ENCODE data around the gene CZIB.
A peak's percentile ranks its signal among the peaks of the same experiment; 100 is the strongest.

CZIB gene

DNA sequence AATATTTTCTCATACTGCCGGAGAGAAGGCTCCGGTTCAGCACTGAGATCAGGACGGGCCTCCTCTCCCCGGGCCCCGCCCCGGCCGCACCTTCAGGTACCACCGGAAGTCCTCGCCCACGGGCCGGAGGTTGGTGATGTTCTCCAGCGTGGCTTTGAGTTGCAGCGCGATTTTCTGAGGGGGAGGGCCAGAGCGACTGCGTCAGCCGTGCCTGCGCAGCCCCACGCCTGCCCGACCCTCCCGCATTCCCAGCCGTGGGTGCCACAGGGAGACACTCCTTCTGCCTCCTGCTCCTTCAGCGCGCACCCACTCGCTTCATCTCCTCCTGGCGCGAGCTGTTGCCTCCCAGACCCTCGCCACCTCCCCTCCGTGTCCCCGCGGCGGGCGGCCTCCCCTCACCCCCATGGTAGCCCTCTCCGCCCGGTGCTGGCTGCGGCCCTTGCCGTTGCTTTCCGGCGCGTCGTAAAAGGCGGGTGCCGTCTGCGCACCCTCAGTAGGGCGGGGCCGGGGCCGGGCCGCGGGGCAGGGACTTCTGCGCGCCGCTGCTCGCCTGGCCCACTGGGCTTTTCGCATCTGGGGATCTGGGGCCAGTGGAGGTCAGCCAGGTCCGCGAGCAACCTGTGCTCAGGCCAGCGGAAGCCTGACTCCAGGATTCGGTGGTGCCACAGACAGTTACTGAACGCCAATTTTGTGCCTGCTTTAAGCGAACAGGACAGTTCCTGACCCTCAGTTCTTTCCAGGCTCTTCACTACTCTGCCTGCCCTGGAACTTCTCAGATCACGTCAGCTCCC, at the start of gene CZIB:
CZIB (minus strand) TSS at position 464 of the 791 bp plus-strand sequence; CDS start at position 405, 59 bp downstream.
- ChIA-PET CTCF (no interaction called here), POLR2A (interaction anchor here (1.3 to 2.2 kb wide), 7 partner anchors 10 to 34 kb away, joined by 4 to 10 read pairs (median 5); partner anchors contain the start of genes CPT2 and MAGOH)
- peak; percentile 90 for DNase-seq (ENCODE audit: extremely low spot score)
- no peak for TF ChIP-seq NFRKB (IDR thresholded peaks at IDR 0.05)
- peak; percentile 70; the same call in 1 of the 2 replicates for TF ChIP-seq ELF4 (IDR thresholded peaks at IDR 0.05)
- TF ChIP-seq CTBP1 (IDR thresholded peaks at IDR 0.05; ENCODE audit: borderline replicate concordance) = peak; percentile 4; the same call in 1 of the 2 replicates
- no peak for TF ChIP-seq SP1 (IDR thresholded peaks at IDR 0.05)
- no peak for TF ChIP-seq FOXK2 (IDR thresholded peaks at IDR 0.05)
- TF ChIP-seq TARDBP (IDR thresholded peaks at IDR 0.05) = no peak

- POLR2A ChIA-PET = no interaction called here
- CTCF ChIA-PET = interaction anchor here (1.1 kb wide), 1 partner anchor 8 kb away, joined by 4 read pairs; no protein-coding TSS in a partner anchor
- TF ChIP-seq HDGF (IDR thresholded peaks at IDR 0.05; ENCODE audit: borderline replicate concordance) (no peak), SP1 (IDR thresholded peaks at IDR 0.05) (no peak), BHLHE40 (IDR thresholded peaks at IDR 0.05; ENCODE audit: borderline replicate concordance) (no peak), TARDBP (IDR thresholded peaks at IDR 0.05) (no peak), SUZ12 (IDR thresholded peaks at IDR 0.05) (no peak), NFRKB (IDR thresholded peaks at IDR 0.05) (no peak)
- no peak for DNase-seq (ENCODE audit: extremely low spot score)
Observed at GRCh38 chr1:53270107-53270506, 49.7 kb upstream of the CZIB start.

GRCh38 chr1:53267761-53268160, 47.3 kb upstream of the CZIB start:
- TF ChIP-seq SUZ12 (IDR thresholded peaks at IDR 0.05) (no peak), FOXK2 (IDR thresholded peaks at IDR 0.05) (no peak), FOXM1 (IDR thresholded peaks at IDR 0.05; ENCODE audit: borderline replicate concordance) (no peak), L3MBTL2 (conservative IDR thresholded peaks at IDR 0.05) (no peak), ARNT (IDR thresholded peaks at IDR 0.05) (no peak), ZNF384 (IDR thresholded peaks at IDR 0.05) (no peak), PKNOX1 (IDR thresholded peaks at IDR 0.05) (no peak), SP1 (IDR thresholded peaks at IDR 0.05) (no peak), HDGF (IDR thresholded peaks at IDR 0.05; ENCODE audit: borderline replicate concordance) (no peak), BHLHE40 (IDR thresholded peaks at IDR 0.05; ENCODE audit: borderline replicate concordance) (no peak), LEF1 (IDR thresholded peaks at IDR 0.05; ENCODE audit: borderline replicate concordance) (no peak), CTBP1 (IDR thresholded peaks at IDR 0.05; ENCODE audit: borderline replicate concordance) (no peak), FOXA1 (IDR thresholded peaks at IDR 0.05) (no peak)
- DNase-seq (ENCODE audit: extremely low spot score) = no peak
- ChIA-PET CTCF (interaction anchor here (1.8 kb wide), 1 partner anchor 11 kb away, joined by 4 read pairs; no protein-coding TSS in a partner anchor), POLR2A (interaction anchor here (0.7 kb wide), 1 partner anchor 193 kb away, joined by 3 read pairs; no protein-coding TSS in a partner anchor)

- ChIA-PET POLR2A (no interaction called here), CTCF (interaction anchor here (1.0 to 1.2 kb wide), 2 partner anchors 10 to 12 kb away, joined by 3 read pairs; no protein-coding TSS in a partner anchor)
- peak; percentile 41 for DNase-seq (ENCODE audit: extremely low spot score)
- TF ChIP-seq SUZ12 (IDR thresholded peaks at IDR 0.05) = no peak
- no peak for TF ChIP-seq LEF1 (IDR thresholded peaks at IDR 0.05; ENCODE audit: borderline replicate concordance)
- no peak for TF ChIP-seq ZNF384 (IDR thresholded peaks at IDR 0.05)
- TF ChIP-seq HDGF (IDR thresholded peaks at IDR 0.05; ENCODE audit: borderline replicate concordance) = no peak
- no peak for TF ChIP-seq FOXK2 (IDR thresholded peaks at IDR 0.05)
- no peak for TF ChIP-seq PKNOX1 (IDR thresholded peaks at IDR 0.05)
- no peak for TF ChIP-seq BHLHE40 (IDR thresholded peaks at IDR 0.05; ENCODE audit: borderline replicate concordance)
- no peak for TF ChIP-seq NFRKB (IDR thresholded peaks at IDR 0.05)
- no peak for TF ChIP-seq L3MBTL2 (conservative IDR thresholded peaks at IDR 0.05)
- TF ChIP-seq SP1 (IDR thresholded peaks at IDR 0.05) = no peak
- no peak for TF ChIP-seq FOXA1 (IDR thresholded peaks at IDR 0.05)
- TF ChIP-seq TARDBP (IDR thresholded peaks at IDR 0.05) = no peak
- TF ChIP-seq ARNT (IDR thresholded peaks at IDR 0.05) = no peak
- TF ChIP-seq ELF4 (IDR thresholded peaks at IDR 0.05) = no peak
- TF ChIP-seq CTBP1 (IDR thresholded peaks at IDR 0.05; ENCODE audit: borderline replicate concordance) = no peak
Observed at GRCh38 chr1:53266038-53266437, 45.6 kb upstream of the CZIB start.

DNA sequence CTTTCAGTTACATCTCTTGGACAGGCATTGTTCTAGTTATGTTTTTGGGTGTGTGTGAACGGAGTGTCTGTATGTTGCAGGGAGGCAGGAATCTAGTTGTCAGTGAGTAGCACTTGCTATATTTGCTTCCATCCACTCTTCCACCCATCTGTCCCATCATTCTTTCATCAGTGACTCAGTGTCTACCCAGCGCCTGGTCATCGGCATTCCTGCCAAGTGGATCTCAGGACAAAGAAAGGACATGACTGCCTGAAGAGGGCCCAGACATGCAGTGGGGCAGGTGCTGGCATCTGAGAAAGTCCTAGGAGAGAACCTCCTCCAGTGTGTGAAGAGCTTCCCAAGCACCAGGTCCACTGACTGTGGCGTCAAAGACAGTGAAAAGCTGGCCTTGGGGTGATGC, 45.1 kb upstream of the CZIB start:
- POLR2A ChIA-PET = no interaction called here
- TF ChIP-seq TARDBP (IDR thresholded peaks at IDR 0.05) (no peak), FOXK2 (IDR thresholded peaks at IDR 0.05) (no peak), SUZ12 (IDR thresholded peaks at IDR 0.05) (no peak), LEF1 (IDR thresholded peaks at IDR 0.05; ENCODE audit: borderline replicate concordance) (no peak), PKNOX1 (IDR thresholded peaks at IDR 0.05) (no peak), HDGF (IDR thresholded peaks at IDR 0.05; ENCODE audit: borderline replicate concordance) (no peak), SP1 (IDR thresholded peaks at IDR 0.05) (no peak), FOXA1 (IDR thresholded peaks at IDR 0.05) (no peak), L3MBTL2 (conservative IDR thresholded peaks at IDR 0.05) (no peak), ARNT (IDR thresholded peaks at IDR 0.05) (no peak), CTBP1 (IDR thresholded peaks at IDR 0.05; ENCODE audit: borderline replicate concordance) (no peak), FOXM1 (IDR thresholded peaks at IDR 0.05; ENCODE audit: borderline replicate concordance) (no peak), ZNF384 (IDR thresholded peaks at IDR 0.05) (no peak), BHLHE40 (IDR thresholded peaks at IDR 0.05; ENCODE audit: borderline replicate concordance) (no peak), NFRKB (IDR thresholded peaks at IDR 0.05) (no peak), ELF4 (IDR thresholded peaks at IDR 0.05) (no peak)

More for the DNA sequence above, 45.1 kb upstream of the CZIB start:
- no peak for DNase-seq (ENCODE audit: extremely low spot score)
- CTCF ChIA-PET = interaction anchor here (1.0 to 1.2 kb wide), 2 partner anchors 9 to 13 kb away, joined by 3 read pairs; no protein-coding TSS in a partner anchor

All from HEK293T (cell line).